Embryonic facial prominence (tissue), 1 donor: Measurements from ENCODE around the gene EEF2.
"Not testable (repeated sequence)": the region's sequence is repeated elsewhere in the genome, so short reads cannot be mapped to it uniquely, and the experiment has no call there.

Experiments used
- DNase-seq: peaks from one replicate; pipeline ENCODE4 v3.0.0-alpha.2; 2016; ENCODE audit errors: extremely low spot score

Gene EEF2

GRCh38 chr19:3968556-3969434, 16.5 kb downstream of the EEF2 start:
- peak; percentile 66 for DNase-seq

DNA sequence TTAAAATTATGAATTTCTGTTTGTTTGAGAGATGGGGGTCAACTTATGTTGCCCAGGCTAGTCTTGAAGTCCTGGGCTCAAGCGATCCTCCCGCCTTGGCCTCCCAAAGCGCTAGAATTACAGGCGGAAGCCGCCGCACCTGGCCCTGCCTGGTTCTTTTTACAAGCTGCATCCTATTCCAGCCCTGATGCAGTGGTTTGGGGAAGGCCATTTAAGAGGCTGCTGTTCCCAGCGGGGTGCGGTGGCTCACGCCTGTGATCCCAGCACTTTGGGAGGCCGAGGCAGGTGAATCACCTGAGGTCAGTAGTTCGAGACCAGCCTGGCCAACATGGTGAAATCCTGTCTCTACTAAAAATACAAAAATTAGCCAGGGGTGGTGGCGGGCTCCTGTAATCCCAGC, 17.3 kb downstream of the EEF2 start:
- not testable (repeated sequence) for DNase-seq

- DNase-seq, result no peak
These were observed 18.9 kb downstream of the EEF2 start for GRCh38 chr19:3966051-3967017.

DNA sequence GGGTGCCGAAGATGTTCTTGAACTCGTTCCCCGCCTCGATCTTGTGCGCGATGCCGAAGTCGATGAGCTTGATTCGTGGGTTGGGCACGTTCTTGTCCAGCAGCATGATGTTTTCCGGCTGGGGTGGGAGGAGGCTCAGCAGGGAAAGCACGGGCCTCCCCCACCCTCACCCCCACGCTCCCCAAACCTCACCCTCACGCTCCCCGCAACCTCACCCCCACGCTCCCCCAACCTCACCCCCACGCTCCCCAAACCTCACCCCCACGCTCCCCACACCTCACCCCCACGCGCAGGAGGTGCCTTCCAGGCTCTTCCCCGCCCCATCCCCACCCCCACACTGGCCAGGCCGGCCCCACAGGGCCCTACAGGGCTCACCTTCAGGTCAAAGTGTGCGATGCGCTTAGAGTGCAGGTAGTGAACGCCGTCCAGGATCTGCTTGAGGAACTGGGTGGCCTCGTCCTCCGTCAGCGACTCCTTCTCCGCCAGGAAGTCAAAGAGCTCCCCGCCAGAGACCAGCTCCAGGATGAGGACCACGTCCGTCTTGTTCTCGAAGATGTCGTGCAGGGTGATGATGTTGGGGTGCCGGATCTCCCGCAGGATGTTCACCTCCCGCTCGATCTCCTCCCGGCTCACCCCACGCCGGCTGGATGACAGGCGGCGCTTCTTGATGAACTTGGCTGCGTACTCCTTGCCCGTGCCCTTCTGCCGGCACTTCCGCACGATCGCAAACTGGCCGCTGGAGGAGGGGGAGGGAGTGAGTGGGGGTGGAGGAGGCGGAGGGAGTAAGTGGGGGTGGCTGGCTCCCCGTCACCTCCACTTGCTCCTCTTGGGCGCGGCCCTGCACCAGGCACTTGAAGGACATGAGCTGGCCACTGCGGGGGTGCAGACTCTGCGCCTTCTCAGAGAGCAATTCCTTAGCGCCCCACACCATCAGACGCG, 20.7 kb downstream of the EEF2 start:
- DNase-seq, result no peak

DNA sequence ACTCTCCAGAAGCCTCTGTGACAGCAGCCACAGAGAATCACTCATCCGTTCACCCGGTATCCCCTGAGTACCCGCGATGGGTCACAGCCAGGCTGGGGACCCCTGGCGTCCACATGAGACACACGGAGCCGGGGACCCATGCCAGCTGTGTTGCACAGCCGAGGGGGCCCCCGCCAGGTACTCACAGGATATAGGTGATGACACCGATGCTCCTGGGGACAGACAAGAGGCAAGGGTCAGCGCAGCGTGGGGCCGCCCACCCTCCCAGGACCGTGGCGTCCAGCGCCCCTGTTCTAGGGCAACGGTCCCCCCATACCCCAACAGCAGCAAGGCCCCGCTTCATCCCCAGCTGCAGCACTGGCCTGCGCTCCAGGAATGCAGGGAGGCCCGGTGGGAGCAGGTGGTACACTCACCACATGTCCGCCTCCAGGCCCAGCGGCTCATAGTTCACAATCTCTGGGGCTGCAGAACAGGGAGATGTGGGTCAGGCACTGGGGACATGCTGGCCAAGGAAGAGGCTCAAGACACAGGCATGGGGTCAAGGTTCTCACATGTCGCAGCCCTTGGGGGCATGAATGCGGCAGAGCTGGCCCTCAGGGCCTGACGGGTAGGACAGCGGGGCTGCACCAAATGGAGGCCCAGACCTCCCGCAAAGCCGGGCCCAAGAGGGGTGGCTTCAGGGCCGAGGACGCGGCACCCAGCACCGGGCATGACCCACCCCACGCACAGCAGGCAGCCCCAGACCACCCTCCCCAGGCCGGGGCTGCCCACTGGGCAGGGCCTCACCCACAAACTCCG, 21.6 kb downstream of the EEF2 start:
- no peak for DNase-seq

- DNase-seq, result no peak
These were observed 24.3 kb downstream of the EEF2 start for GRCh38 chr19:3961007-3961406.

DNA sequence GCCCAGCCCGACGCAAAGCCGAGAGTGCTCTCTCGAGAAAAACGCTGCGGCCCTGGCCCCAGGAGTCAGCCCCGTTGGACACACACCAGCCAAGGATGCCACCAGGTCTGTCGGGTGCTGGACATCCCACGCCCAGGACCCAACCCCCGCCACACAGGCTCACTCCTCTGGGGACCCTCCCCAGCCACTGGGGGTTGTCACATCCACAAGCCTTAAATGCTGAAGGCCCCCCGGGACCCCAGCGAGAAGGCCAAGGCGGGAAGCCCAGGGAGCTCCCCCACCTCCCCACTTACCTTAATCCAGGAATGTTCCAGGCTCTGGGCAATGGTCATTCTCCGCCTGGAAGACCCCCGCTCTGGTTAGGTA, 25.5 kb downstream of the EEF2 start:
- DNase-seq, result no peak

DNA sequence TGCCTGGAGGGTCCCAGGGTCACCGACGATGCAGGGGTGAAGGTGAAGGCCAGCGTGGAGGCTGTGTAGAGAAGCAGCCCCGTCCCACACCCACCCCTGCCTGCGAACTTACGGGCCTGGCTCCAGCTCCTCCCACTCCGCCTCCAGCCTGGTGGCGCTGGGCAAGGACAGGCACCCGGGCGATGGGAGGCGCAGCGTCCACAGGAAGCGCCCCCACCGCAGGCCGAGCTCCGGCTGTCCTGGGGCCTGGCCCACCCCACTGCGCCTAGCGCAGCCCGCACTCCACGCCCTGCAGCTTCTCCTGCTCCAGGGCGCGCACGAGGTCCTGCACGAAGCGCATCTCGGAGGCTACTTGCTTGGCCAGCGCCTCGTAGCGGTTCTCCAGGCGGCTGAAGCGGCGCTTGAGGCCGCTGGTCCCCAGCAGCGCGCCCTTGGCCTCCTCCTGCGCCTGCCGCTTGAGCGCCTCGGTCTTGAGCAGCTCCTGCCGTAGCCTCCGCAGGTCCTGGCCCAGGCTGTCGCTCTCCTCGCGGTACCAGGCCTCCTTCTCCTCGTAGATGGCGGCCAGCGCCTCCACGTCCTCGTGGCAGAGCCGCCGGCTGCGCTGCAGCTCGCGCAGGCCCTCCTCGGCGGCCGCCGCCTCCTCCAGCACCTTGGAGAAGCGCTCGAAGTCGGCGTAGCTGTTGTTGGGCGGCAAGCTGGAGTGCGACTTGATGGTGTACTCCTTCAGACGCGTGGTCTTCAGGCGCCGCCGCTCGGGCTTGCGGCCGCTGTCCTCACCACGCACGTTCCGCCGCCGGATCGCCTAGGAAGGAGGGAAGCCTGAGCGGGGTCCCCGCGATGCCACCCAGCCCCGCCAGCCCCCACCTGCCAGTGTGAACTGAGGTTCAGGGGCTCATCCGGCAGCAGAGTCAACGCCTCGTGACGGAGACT, 26.2 kb downstream of the EEF2 start:
- no peak for DNase-seq

- no peak for DNase-seq
These were observed 29.6 kb downstream of the EEF2 start for GRCh38 chr19:3955688-3956087.

GRCh38 chr19:3955276-3955675, 30.0 kb downstream of the EEF2 start:
- not testable (repeated sequence) for DNase-seq

GRCh38 chr19:3954107-3954506, 31.2 kb downstream of the EEF2 start:
- DNase-seq, result no peak

DNA sequence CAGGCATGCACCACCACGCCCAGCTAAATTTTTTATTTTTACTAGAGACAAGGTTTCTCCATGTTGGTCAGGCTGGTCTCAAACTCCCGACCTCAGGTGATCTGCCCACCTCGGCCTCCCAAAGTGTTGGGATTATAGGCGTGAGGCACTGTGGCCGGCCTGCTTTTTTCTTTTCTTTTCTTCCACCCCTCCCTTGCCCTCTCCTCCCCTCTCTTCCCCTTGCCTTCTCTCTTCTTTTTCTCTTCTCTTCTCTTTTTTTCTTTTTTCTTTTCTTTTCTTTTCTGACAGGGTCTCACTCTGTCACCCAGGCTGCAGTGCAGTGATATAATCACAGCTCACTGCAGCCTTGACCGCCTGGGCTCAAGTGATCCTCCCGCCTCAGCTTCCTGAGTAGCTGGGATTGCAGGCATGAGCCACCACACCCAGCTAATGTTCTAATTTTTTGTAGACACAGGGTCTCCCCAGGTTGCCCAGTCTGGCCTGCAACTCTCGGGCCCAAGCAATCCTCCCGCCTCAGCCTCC, 32.4 kb downstream of the EEF2 start:
- not testable (repeated sequence) for DNase-seq

DNA sequence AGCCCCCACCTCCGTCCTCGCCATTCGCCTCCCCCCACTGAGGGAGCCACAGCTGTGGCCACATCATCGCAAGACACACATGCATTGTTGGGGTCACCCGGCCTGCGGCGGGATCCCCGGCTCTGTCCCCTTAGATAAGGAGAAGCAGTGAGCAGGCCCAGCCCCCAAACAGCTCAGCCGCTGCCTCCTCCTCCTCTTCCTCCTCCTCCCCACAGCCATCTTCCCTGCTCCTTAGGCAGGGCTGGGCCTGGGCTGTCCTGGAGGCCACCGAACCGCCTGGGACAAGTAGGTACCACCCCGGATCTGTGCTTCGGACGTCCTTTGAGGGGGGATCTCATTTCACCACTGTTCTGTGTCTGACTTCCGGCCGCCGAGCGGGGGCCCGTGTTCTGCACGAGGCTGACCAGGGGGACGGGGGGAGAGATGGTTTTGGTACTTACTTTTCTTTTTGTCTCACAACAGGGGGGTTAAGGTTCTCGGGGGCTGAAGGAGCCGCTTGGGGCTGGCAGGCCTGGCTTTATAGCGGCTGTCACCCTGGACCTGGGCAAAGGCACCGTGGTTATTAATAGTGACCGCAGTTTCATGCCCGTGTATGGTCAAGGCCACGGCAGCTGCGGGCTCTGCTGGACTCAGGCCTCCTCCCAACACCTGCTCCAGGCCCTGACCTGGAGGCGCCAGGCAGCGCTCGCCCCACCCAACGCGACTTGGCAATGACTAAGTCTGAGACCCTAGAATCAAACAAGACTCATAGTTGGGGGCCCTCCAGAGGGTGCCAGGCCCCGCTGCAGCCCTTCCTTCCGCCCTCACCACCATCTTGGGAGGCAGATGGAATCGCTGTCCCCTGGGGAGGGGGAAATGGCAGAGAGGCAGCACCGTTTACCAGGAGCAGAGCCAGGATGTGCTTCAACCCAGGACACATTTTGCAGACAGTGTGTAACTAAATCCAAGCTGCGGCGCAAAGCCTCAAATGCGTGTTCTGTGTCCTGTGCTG, 34.1 kb downstream of the EEF2 start:
- no peak for DNase-seq

DNA sequence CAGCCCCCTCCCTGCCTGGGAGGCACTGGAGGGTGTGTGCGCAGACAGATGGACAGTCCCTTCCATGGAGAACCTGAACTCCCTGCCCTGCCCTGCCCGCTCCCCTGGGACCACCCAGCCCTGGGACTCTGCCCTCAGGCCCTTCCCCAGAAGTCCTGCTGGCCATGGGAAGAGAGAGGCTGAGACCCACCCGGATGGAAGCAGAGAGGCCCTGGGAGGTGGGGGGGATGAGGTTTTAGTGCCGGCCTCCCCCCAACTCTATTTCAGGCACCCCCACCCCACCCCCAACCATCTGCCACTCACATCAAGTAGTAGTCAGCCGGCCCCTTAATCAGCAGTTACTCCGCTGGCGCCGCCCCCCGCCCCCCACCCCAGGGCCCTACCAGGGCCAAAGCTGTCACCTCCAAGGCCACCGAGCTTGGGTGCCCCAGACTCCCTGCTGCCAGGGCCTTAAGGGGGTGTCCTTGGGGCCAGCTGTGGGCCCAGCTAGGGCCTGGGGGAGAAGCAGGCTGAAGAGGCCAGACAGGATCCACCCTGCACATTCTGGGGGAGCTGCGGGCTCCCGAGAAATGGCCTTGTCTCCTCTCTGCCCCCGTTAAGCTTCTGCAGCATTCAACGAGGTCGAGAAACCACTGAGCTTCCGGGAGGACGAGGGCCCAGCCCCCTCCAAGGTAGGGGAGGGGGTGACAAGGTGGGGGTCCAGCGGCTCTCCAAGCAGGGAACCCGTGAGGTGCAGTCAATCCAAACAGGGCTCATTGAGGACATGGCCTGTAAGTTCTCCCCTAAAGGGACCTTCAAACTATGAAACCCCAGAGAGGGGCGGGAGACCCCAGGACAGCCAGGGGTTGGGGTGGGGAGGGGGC, 35.0 kb downstream of the EEF2 start:
- DNase-seq, result no peak

GRCh38 chr19:3949294-3949693, 36.0 kb downstream of the EEF2 start:
- DNase-seq, result no peak

- DNase-seq, result not testable (repeated sequence)
These were observed 37.8 kb downstream of the EEF2 start for GRCh38 chr19:3947316-3947933.

GRCh38 chr19:3945838-3946237, 39.4 kb downstream of the EEF2 start:
- DNase-seq, result no peak
